HCT116 (cell line): Measurements from ENCODE around the gene SLC22A12. TPM values are rescaled to one million over a fixed set of nuclear protein-coding genes. Genes with fewer than 3 reads are reported as not detected.

Experiments used
- ATAC-seq: fragments of 200-7000 bp; cut with Tn5 transposase; 2 replicates; pipeline ENCODE4 v1.9.1; 2020; ENCODE audit warnings: mild to moderate bottlenecking, moderate library complexity
- BruUV-seq: library from RNA; stranded (reverse); fragments of 400-500 nt; replicated peaks from 2 replicates; lab custom pipeline; 2021; lab: Mats Ljungman, UMichigan
- CTCF ChIA-PET: fragments of 300-600 bp; sonication (Branson Sonifier 250); formaldehyde crosslinking; loops from one replicate; lab custom pipeline; 2021; ENCODE audit warnings: antibody characterized with exemption; lab: Charles Lee
- POLR2A ChIA-PET: fragments of 300-600, 350-600 bp; sonication (Branson Sonifier 250); formaldehyde crosslinking; loops from one replicate; lab custom pipeline; 2021; ENCODE audit warnings: antibody characterized with exemption; lab: Charles Lee
- RAD21 ChIA-PET, 2 experiments: fragments of 300-600 bp; sonication (Branson Sonifier 250); formaldehyde crosslinking; loops; one replicate each; lab custom pipeline; 2023; ENCODE audit warnings: low total read pairs in 2 of 2; ENCODE audit not compliant: uncharacterized antibody in 2 of 2, unreplicated experiment in 2 of 2, low non-redundant PET in 1 of 2; lab: Charles Lee
- DNase-seq: peaks from one replicate; pipeline ENCODE4 v3.0.0-alpha.2; 2010; ENCODE audit warnings: low read depth, low spot score
- H2AFZ ChIP-seq: fragments of 200-600 bp; shearing (Covaris generic), sonication (generic); 2 replicates; pipeline ENCODE4 v1.6.1; 2017; ENCODE audit warnings: low read depth, mixed run types, mixed read lengths, antibody characterized with exemption, low read length; ENCODE audit not compliant: poor library complexity, severe bottlenecking
- H3K27ac ChIP-seq: 2 replicates; pipeline ENCODE4 v1.5.1; 2012; ENCODE audit warnings: low read depth, low read length
- H3K27me3 ChIP-seq: fragments of 200-600 bp; sonication (generic); 2 replicates; pipeline ENCODE4 v1.6.1; 2016; ENCODE audit warnings: mixed run types, low read length, mixed read lengths; ENCODE audit not compliant: insufficient read depth
- H3K36me3 ChIP-seq, 2 experiments: fragments of 200-500 bp in 1 of 2; fragments of 200-600 bp in 1 of 2; sonication (Bioruptor generic) in 1 of 2; sonication (generic) in 1 of 2; 2 replicates each; pipeline versions ENCODE4 v1.5.1 to v1.6.1; 2014 to 2016; ENCODE audit warnings: low read length in 2 of 2, inconsistent platforms in 1 of 2, mixed read lengths in 1 of 2, mixed run types in 1 of 2; ENCODE audit not compliant: insufficient read depth in 2 of 2, control insufficient read depth in 1 of 2
- H3K4me1 ChIP-seq, 2 experiments: fragments of 200-600 bp in 1 of 2; sonication (generic) in 1 of 2; 2 replicates each; pipeline versions ENCODE4 v1.5.1 to v1.6.1; 2012 to 2017; ENCODE audit warnings: low read length in 2 of 2, inconsistent platforms in 1 of 2, mild to moderate bottlenecking in 1 of 2, mixed read lengths in 1 of 2, mixed run types in 1 of 2, moderate library complexity in 1 of 2; ENCODE audit not compliant: insufficient read depth in 2 of 2, control insufficient read depth in 1 of 2
- H3K4me2 ChIP-seq: fragments of 200-600 bp; sonication (generic); 2 replicates; pipeline ENCODE4 v1.6.1; 2017; ENCODE audit warnings: mixed run types, low read length, mixed read lengths
- H3K4me3 ChIP-seq, 2 experiments: fragments of 200-600 bp in 1 of 2; sonication (generic) in 1 of 2; replicated peaks in 1 of 2; 2 replicates each; pipeline ENCODE4 v1.5.1; 2011 to 2016; ENCODE audit warnings: low read length in 2 of 2, control low read depth in 1 of 2, low read depth in 1 of 2, mild to moderate bottlenecking in 1 of 2, mixed read lengths in 1 of 2, mixed run types in 1 of 2
- H3K79me2 ChIP-seq: fragments of 200-600 bp; sonication (generic); 2 replicates; pipeline ENCODE4 v1.6.1; 2017; ENCODE audit warnings: mild to moderate bottlenecking, mixed run types, low read length, moderate library complexity, mixed read lengths; ENCODE audit not compliant: insufficient read depth
- H3K9ac ChIP-seq: fragments of 200-600 bp; sonication (generic); 2 replicates; pipeline ENCODE4 v1.6.1; 2016; ENCODE audit warnings: low read length, mixed read lengths
- H3K9me2 ChIP-seq: fragments of 200-600 bp; sonication (generic), shearing (Covaris generic); 2 replicates; pipeline ENCODE4 v1.6.1; 2017; ENCODE audit warnings: mixed run types, mild to moderate bottlenecking, moderate library complexity; ENCODE audit not compliant: insufficient read depth
- H3K9me3 ChIP-seq, 2 experiments: fragments of 200-500 bp in 1 of 2; fragments of 200-600 bp in 1 of 2; sonication (Bioruptor generic) in 1 of 2; sonication (generic) in 1 of 2; 2 replicates each; pipeline ENCODE4 v1.6.1; 2014 to 2017; ENCODE audit warnings: low read length in 2 of 2, mixed read lengths in 2 of 2, inconsistent platforms in 1 of 2, low read depth in 1 of 2, mild to moderate bottlenecking in 1 of 2, mixed run types in 1 of 2, moderate library complexity in 1 of 2; ENCODE audit not compliant: control insufficient read depth in 1 of 2, insufficient read depth in 1 of 2
- H4K20me1 ChIP-seq: fragments of 200-600 bp; sonication (generic), shearing (Covaris generic); 2 replicates; pipeline ENCODE4 v1.6.1; 2017; ENCODE audit warnings: mixed run types, mild to moderate bottlenecking, moderate library complexity; ENCODE audit not compliant: insufficient read depth
- EZH2 ChIP-seq: fragments of 200-600 bp; sonication (generic); IDR thresholded peaks from 2 replicates; pipeline ENCODE4 v1.6.1; 2017; ENCODE audit warnings: antibody characterized with exemption, mixed run types
- JUND ChIP-seq: IDR thresholded peaks from 2 replicates; pipeline ENCODE4 v1.6.1; 2012
- POLR2A ChIP-seq: IDR thresholded peaks from 2 replicates; pipeline ENCODE4 v1.7.0; 2011; ENCODE audit warnings: borderline replicate concordance; ENCODE audit not compliant: insufficient read depth, insufficient read length; ENCODE audit errors: extremely low read depth
- TCF7L2 ChIP-seq: IDR thresholded peaks from 2 replicates; pipeline ENCODE4 v1.7.0; 2011; ENCODE audit warnings: borderline replicate concordance, inconsistent platforms; ENCODE audit not compliant: insufficient read depth, insufficient read length; ENCODE audit errors: extremely low read depth
- YY1 ChIP-seq: IDR thresholded peaks from 2 replicates; pipeline ENCODE4 v1.6.1; 2011; ENCODE audit warnings: low read length, low read depth, moderate library complexity, mild to moderate bottlenecking; ENCODE audit not compliant: insufficient replicate concordance; ENCODE audit errors: extremely low read depth
- ZFX ChIP-seq: fragments of 450-650 bp; IDR thresholded peaks from 2 replicates; pipeline ENCODE4 v1.6.1; 2017
- intact Hi-C: fragments of 100-400 bp; cut with micrococcal nuclease; formaldehyde crosslinking; loops from 2 replicates; pipeline ENCODE4 v1.10.0; 2022
- total RNA-seq: library from RNA; stranded (reverse); gene quantifications from one replicate; pipeline ENCODE4 v1.2.1, GENCODE V29; 2021; ENCODE audit not compliant: unreplicated experiment
- TF ChIP-seq, protein P1 (sequence below): IDR thresholded peaks from 2 replicates; pipeline ENCODE4 v1.6.1; 2012

The SLC22A12 gene
- total RNA-seq, 1 experiment from 2014 or later: not detected

DNA sequence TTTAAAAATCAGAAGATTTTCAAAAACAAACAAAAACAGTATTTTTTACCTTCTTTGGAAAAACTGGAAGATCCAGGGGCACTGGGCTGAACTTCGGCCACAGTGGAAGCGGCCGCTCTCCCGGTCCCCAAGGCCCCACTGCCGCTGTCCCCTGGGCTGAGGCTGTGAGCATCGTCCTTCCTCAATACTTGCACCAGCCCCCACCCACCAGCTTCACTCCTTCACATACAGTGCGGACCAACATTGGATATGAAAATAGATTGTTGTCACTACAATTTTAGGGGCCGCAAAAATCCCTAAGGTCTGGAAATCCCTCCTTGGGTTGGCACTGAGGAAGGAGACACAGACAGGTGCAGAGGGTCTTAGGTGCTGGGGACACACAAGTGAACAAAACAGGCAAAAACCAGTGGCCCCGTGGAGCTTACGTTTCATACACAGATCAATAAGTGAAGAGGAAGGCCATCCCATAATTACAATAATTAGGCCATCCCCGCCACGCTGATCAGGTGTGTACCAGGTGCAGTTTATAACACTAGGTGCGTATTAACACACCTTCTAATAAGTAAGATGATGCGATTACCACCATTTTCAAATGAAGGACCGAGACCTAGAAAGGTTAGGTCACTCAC, 28.2 kb upstream of the SLC22A12 start:
- Histone ChIP-seq H2AFZ (no peak overlapping the region), H3K27ac (no peak overlapping the region), H3K4me1 (peaks cover 13 to 20% of the 10 kb centered on the region in 2 experiments), H3K9me2 (no peaks in the 10 kb centered on the region), H3K4me2 (no peak overlapping the region), H3K27me3 (no peaks in the 10 kb centered on the region), H3K9me3 (no peaks in the 10 kb centered on the region), H3K9ac (no peak overlapping the region), H3K79me2 (no peaks in the 10 kb centered on the region), H3K4me3 (no peak overlapping the region), H3K36me3 (no peaks in the 10 kb centered on the region), H4K20me1 (no peaks in the 10 kb centered on the region)
- ChIA-PET CTCF (no interaction called here), RAD21 (no interaction called here), POLR2A (no interaction called here)
- ATAC-seq (no peak), DNase-seq (no peak)
- TF ChIP-seq, protein P1, sequence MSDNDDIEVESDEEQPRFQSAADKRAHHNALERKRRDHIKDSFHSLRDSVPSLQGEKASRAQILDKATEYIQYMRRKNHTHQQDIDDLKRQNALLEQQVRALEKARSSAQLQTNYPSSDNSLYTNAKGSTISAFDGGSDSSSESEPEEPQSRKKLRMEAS: no peak
- no peak for TF ChIP-seq YY1
- no peak for TF ChIP-seq TCF7L2
- no peak for TF ChIP-seq POLR2A
- no peak for TF ChIP-seq ZFX
- intact Hi-C loops: no loop called here
- no TSS peak for BruUV-seq

DNA sequence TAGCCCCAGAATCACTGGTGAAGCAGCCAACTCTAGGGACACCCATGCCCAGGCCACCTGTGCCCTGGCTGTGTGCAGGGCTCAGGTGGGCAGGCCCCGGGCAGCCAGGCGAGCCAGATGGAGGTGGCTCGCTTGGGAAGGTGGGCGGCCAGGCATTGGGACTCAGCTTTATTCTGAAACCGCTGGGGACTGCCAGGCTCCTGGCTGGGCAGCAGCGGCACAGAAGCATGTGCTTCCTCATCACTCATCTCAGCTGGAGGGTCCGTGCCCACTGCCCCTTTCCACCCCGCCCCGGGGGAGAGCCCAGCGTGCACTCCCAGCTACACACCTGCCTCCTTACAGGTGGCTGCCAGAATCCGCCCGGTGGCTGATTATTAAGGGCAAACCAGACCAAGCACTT, 27.1 kb upstream of the SLC22A12 start:
- RAD21 ChIA-PET: no interaction called here
- CTCF ChIA-PET: no interaction called here
- H3K27ac ChIP-seq: no peak overlapping the region

More for the DNA sequence above, 27.1 kb upstream of the SLC22A12 start:
- TF ChIP-seq EZH2: no peak
- TF ChIP-seq JUND: no peak
- intact Hi-C loops: no loop called here
- POLR2A ChIA-PET: no interaction called here
- H3K4me3 ChIP-seq: no peak overlapping the region
- no peaks in the 10 kb centered on the region for H4K20me1 ChIP-seq
- H3K36me3 ChIP-seq: no peaks in the 10 kb centered on the region
- no peak overlapping the region for H2AFZ ChIP-seq
- H3K27me3 ChIP-seq: no peaks in the 10 kb centered on the region
- BruUV-seq: no TSS peak
- H3K9me2 ChIP-seq: no peaks in the 10 kb centered on the region
- DNase-seq (no peak), ATAC-seq (no peak)
- H3K4me1 ChIP-seq: peaks cover 13 to 20% of the 10 kb centered on the region in 2 experiments
- no peaks in the 10 kb centered on the region for H3K79me2 ChIP-seq
- H3K9me3 ChIP-seq: no peaks in the 10 kb centered on the region
- H3K9ac ChIP-seq: no peak overlapping the region
- no peak overlapping the region for H3K4me2 ChIP-seq
